GM06990 (cell line): ENCODE data around the gene HOXA2.

Source experiments
- DNase-seq: peaks from one replicate; pipeline ENCODE4 v3.0.0-alpha.2; 2011; ENCODE audit not compliant: insufficient read length; ENCODE audit errors: extremely low read depth
- H3K27me3 ChIP-seq: replicated peaks from 2 replicates; pipeline ENCODE4 v1.6.0; 2011; ENCODE audit warnings: low read length; ENCODE audit not compliant: control insufficient read depth, insufficient read depth
- H3K36me3 ChIP-seq: 2 replicates; pipeline ENCODE4 v1.5.1; 2011; ENCODE audit warnings: low read length; ENCODE audit not compliant: control insufficient read depth, insufficient read depth
- H3K4me3 ChIP-seq: replicated peaks from 2 replicates; pipeline ENCODE4 v1.5.1; 2011; ENCODE audit warnings: low read depth, mild to moderate bottlenecking, control low read depth, low read length
- TF ChIP-seq, protein P1 (sequence below): IDR thresholded peaks from 2 replicates; pipeline ENCODE4 v1.5.1; 2011; ENCODE audit warnings: low read length, control low read depth, mild to moderate bottlenecking, inconsistent platforms; ENCODE audit not compliant: insufficient read depth, poor library complexity, severe bottlenecking

HOXA2 gene

DNA sequence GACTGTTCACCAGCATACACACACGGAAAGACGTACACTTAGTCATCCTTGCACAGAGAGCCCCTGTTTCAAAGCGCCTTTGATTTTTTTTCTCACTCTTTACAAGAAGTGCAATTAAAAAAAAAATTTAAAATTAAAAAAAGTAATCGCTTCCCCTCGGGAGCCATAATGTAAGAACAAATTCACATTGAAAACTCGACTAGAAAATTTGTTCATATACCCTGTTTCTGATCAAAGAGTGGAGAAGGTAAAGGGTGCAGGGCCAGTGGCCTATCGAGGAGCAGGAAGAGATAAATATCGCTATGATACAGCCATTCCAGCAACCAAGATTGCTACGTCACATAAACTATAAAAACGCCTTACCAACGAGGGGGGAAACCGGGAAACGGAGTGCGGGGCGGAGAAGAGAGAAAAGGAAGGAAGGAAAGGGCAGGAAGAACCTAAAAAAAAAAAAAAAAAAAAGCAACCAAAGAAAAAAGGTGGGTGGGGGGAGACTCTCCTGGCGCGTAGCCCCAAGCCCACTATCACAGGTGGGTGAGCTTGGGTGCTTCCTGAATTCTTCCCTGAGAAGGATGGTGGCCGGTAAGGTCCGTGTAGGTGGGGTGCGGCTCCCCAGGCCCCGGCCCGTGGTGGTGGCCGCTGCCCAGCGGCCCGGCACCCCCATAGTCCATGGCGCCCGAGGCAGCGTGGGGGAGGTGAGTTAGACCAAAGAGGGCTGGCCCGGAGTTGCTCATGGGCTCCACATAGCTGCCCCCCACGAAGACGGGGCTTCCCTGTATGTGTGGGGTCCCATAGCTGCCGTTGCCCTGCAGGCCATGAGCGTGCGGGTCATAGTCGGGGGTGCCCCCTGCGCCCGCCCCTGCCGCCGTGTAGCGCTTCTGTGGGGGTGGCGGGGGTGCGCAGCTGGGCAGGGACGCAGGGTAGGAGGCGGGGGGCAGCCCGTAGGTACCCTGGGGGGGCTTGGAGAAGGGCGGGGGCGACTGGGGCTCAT lies 5.2 kb upstream of the HOXA2 start:
- Histone ChIP-seq H3K36me3 (no peaks in the 10 kb centered on the region), H3K27me3 (no peaks in the 10 kb centered on the region), H3K4me3 (no peak overlapping the region)
- TF ChIP-seq, protein P1, sequence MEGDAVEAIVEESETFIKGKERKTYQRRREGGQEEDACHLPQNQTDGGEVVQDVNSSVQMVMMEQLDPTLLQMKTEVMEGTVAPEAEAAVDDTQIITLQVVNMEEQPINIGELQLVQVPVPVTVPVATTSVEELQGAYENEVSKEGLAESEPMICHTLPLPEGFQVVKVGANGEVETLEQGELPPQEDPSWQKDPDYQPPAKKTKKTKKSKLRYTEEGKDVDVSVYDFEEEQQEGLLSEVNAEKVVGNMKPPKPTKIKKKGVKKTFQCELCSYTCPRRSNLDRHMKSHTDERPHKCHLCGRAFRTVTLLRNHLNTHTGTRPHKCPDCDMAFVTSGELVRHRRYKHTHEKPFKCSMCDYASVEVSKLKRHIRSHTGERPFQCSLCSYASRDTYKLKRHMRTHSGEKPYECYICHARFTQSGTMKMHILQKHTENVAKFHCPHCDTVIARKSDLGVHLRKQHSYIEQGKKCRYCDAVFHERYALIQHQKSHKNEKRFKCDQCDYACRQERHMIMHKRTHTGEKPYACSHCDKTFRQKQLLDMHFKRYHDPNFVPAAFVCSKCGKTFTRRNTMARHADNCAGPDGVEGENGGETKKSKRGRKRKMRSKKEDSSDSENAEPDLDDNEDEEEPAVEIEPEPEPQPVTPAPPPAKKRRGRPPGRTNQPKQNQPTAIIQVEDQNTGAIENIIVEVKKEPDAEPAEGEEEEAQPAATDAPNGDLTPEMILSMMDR, result no peak
- no peak for DNase-seq

DNA sequence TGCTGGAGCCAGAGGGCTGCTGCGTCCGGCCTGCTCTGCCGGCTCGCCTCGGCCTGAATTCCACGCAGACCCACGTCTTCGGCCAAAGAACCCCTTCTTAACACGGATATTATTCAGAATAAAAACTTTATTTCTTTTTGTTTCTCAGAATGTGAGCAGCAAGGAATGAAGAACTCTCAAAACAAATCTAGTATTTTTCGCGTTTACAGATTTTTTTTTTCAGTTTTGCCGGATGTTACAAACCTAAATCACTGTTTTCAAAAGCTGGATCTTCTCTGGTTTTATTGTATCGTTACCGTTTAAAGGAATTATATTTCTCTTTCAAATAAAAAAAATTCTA lies 4.4 kb upstream of the HOXA2 start:
- no peak overlapping the region for H3K4me3 ChIP-seq
- DNase-seq, result no peak
- no peaks in the 10 kb centered on the region for H3K27me3 ChIP-seq
- TF ChIP-seq, protein P1, result no peak
- no peaks in the 10 kb centered on the region for H3K36me3 ChIP-seq

DNA sequence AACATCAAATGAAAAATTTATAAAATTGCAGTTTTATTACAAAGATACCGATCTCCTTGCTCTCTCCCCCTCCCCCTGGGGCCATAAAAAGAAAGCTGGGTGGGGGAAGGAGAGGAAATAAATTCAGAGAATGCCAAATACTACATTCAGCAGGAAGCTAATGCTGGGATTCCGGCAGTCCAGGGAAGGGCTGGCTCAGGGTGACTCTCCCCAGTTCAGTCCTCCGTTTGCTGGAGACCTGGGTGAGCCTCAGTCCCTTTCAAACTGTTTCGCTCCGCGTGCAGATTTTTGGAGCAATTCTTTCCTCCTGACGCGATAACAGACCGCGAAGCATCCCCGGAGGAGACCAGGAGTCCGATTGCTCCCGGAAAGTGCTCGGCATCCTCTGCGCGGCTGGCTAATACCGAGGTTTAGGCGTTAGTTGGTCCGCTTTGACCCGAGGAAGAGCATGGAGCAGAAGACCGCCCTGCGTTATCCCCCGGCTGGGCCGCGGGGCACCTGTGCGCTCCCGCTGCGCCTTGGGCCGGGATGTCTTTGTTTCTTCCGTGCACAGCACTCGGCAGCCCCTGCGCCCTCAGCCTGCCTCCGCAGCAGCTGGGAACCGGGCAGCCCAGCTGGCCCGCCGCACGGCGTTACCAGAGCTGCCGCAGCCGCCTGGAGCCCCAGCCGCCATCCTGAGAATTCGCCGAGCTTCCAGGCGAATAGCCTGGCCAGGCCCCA lies 3.9 kb upstream of the HOXA2 start:
- DNase-seq, result no peak
- H3K4me3 ChIP-seq, result no peak overlapping the region
- H3K27me3 ChIP-seq, result no peaks in the 10 kb centered on the region
- no peaks in the 10 kb centered on the region for H3K36me3 ChIP-seq
- TF ChIP-seq, protein P1, result no peak

DNA sequence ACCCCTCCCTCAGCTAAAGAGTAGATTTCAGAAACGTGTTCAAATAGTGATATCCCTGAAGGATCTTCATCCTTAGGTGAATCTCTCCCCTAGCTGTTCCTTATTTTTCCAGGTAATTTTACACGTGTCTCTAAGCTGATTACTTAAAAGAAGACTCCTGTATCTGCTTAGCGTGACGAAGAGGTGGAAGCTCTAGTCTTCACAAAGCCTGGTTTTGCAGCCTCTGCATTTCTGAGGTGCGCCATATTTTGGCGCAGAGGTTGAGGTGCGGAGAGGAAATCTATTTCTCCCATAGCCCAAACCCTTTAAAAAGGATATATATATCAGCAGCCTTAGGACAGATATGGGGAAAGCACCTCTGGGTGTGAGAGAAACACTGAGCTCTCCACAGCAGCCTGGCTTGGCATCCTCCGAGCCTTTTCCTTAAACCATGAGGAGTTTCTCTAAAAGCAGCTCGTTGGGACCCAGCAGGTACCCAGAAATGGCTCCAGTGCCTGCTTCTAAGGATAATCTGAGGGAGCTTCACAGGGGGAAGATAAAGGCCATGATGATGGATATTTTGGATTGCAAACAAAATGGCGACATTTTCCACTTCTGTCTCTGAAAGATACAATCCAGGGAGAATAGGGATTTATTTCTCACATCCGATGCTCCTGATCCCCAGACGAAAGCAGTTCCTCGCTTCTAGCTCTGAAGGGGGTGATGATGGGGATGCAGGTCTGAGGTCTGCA lies 3.0 kb upstream of the HOXA2 start:
- TF ChIP-seq, protein P1, result no peak
- no peak for DNase-seq
- Histone ChIP-seq H3K36me3 (no peaks in the 10 kb centered on the region), H3K27me3 (no peaks in the 10 kb centered on the region), H3K4me3 (no peak overlapping the region)

DNA sequence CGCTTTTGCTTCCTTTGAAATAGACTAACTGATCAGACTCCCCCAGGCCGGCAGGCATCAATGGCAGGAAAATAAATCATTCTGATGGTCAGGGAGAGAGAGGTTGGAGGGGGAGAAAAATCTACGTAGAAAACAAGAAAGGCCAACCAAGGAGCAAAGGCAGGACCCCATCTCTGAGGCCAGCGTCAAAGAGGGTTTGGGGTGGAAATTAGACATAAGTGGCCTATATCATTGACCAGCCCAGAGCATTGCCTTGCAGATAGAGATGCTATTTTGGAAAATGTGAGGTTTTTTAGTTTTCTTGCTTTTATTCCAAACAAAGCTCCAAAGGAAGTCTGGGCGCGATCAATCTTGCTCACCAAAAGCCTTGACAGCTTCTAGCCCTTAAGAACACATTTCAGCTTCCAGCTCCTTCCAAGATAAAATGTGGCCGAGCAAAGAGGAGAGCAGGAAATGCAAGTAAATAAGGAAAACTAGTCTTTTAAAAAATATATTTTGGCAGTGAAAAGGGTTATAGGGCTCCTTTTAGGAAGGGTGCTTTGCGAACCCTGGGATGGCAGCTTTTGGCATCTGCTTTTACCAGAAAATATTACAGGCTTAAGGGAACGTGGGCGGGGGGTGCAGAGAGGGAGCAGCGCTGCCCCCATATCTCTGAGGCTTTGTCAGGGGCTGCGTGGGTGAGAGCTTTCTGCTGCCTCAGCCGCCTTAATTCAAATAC lies 2.0 kb upstream of the HOXA2 start:
- no peak for DNase-seq

More for the DNA sequence above, 2.0 kb upstream of the HOXA2 start:
- Histone ChIP-seq H3K27me3 (no peaks in the 10 kb centered on the region), H3K4me3 (no peak overlapping the region), H3K36me3 (no peaks in the 10 kb centered on the region)
- TF ChIP-seq, protein P1, result no peak
